NCI-H460 (cell line): Measurements from ENCODE around the gene FOXF1. TPM values are rescaled to one million over a fixed set of nuclear protein-coding genes. Genes with fewer than 3 reads are reported as not detected.

Source experiments
- DNase-seq: peaks from one replicate; pipeline ENCODE4 v3.0.0-alpha.2; 2016; ENCODE audit warnings: low read depth; ENCODE audit errors: extremely low read depth
- total RNA-seq: library from RNA; depleted of rRNA; stranded (reverse); fragments of >200 nt; shearing (Covaris generic); gene quantifications from 2 replicates; pipeline ENCODE4 v1.2.3, GENCODE V29; 2014

The FOXF1 gene
- total RNA-seq, 1 experiment from 2014 or later: 8.2 TPM

- DNase-seq: no peak
Observed at GRCh38 chr16:86515777-86516622, 5.7 kb downstream of the FOXF1 start.

- no peak for DNase-seq
Observed at GRCh38 chr16:86516623-86517003, 6.3 kb downstream of the FOXF1 start.

DNA sequence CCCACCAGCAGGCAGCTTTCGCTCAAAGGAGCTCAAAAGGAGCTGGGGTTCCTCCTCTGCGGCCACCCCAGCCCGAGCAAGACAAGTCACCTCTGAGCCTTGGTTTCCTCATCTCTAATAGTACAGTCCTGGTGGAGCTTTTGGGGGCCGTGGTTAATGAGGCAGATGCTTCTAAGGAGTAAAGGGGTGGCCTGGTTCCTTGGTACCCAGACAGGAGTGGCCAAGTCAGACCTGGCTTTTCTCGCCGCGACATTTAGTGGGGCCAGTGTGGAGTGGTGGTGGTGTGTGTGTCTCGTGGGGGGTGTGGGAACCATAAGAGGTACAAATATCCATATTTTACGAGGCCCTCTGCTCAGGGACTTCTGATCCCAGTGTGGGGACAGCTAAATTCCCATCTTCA, 6.7 kb downstream of the FOXF1 start:
- no peak for DNase-seq

DNA sequence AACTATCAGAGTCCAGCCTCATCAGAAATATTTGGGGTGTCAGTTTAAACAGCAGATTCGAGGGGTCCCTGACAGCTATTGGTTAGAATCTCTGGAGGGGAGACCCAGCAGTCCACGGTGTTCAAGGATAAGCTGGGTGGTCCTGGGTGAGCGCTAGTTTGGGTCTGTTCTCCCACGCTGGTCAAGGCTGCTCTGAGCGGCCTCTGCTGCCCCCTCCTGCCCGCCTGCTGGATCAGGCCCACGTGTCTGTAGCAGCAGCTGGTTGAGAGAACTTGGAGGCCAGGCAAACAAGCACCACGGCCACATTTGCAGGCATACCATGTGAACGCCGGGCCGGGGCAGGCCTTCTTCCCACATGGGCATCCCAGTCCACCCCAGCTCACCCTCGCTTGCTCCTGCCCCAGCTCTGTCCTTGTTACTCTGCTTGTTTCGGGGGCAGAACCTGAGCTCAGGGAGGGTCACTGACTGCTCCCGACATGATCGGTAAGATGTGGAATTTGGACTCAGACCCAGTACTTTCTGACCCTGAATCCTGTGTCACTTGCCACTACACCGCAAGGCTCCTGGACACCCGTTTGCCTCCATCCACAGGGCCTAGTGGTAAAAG, 7.4 kb downstream of the FOXF1 start:
- peak; percentile 67 for DNase-seq

- DNase-seq: no peak
Observed at GRCh38 chr16:86519007-86519648, 8.8 kb downstream of the FOXF1 start.

GRCh38 chr16:86519649-86520316, 9.5 kb downstream of the FOXF1 start:
- DNase-seq: peak; percentile 48

DNA sequence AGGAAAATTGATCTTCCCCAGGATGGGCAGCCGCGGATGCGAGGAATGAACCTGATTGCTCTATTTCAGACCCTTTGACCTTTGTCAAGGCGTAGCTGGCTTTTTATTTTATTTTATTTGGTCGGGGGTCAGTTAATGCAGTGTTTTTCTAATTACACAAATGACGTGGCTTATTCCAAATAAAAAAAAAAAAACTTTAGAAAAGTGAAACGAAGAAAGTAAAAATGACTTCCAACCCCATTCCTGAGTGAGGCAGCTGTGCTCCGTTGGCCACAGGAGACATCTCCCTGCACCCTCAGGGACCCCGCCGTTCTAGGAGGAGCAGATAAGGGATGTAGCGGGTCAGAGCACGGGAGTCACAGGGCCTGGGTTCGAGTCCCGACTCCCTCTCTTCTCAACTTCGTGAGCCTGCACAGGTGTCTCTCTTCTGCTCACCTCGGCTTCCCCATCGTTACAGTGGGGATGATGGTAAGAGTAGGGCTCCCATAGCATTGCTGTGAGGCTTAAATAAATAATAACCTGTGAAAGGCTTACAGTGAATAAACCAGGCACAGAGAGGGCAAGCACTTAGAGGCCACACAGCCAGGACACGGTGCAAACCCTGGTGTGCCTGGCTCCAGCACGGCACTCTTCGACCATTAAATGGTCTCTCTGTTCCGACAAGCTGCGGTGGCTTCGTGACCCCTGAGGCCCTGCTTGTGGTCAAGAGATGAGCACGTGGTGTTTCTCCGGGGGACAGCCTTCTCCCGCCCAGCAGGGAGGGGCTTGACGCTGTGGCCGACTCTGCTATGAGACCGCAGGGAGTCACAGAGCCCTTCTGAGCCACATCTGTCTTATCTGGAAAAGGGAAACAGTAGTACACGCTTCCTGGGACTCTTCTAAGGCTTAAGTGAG, 10.2 kb downstream of the FOXF1 start:
- DNase-seq: no peak

DNA sequence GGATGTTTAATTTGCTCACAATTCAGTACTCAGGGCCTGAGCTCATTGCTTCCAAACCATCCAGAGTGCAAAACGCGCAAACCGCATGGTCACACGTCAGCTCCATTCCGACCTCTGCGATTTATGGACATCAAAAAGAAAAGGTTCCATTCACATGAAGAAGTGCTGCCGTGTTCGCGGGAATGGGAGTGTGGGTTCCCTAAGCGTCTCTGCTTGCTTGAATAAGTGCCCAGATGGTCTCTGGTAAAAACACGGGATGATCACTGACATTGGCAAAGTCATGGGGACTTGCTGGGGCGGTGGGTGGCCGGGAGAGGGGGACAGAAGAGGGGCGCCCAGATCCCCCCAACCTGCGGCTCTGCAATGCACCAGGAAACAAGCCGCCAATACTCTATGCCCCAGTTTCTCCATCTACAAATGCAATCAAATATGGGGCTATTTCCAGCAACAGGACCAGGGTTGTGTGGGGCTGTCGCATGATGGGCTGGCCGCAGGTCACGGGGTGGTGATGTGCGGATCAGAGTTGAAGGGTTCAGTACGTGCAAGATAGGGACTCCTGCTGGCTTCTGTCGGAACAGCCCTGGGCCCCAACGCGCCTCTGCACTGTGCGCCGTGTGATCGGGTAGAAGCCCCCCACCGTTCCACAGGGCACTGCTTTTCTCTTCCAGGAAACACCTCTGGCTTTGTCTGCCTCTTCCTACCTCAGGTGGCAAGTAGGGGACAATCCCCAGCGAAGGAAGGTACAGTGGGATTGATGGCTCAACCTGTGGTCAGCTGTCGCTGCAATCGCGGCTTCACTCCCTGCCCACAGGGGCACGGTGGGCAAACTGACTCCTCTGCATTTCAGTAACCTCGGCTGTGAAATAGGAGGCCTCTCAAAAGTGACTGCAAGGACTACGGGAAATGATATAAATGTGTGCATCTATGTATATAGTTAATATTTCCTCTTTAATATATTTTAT, 11.2 kb downstream of the FOXF1 start:
- DNase-seq: no peak

- DNase-seq: no peak
Observed at GRCh38 chr16:86522634-86523033, 12.3 kb downstream of the FOXF1 start.

DNA sequence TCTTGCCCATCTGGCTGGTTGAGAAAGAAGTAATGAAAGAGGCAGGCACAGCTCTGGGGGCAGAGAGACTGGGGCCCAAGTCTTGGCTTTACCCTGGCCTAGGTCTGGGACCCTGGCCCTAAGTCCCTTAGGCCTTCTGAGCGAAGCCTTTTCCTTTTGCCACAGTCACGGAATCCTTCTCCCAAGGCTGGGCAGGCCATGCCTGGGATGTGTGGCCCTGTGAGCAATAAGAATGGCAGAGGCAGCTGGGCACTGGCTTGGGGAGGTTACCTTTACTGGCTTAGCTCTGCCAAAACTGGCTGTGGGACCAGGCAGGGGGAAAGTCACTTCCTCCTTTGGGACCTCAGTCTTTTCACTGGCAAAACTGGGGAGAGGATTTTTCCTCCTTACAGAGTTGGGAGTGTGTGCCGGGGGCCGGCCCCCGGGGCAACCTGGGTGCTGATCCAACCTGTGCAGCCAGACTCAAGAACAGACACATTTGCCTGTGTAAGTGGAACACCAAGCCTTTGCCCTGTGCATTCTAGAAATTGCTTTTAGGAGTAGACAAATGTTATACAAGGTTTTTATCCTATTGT, 12.9 kb downstream of the FOXF1 start:
- no peak for DNase-seq

DNA sequence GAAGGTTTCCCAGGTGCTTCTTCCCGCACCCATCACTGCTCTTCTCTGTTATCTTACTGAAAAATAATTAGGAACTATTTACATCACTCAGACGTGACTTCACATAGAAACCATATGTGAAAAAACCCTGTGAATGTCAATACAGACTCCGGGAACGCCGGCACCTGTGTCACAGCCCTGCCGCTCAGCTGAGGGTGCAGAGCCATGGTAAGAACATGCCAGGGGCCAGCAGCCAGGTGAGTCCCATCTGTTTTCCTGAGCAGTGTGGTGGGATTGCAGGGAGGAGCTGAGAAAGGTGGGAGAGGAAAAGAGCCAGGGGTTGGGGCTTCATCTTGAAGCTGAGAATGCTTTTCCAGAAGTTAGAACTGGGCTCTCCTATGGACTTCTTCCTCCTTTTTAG, 13.7 kb downstream of the FOXF1 start:
- DNase-seq: no peak

DNA sequence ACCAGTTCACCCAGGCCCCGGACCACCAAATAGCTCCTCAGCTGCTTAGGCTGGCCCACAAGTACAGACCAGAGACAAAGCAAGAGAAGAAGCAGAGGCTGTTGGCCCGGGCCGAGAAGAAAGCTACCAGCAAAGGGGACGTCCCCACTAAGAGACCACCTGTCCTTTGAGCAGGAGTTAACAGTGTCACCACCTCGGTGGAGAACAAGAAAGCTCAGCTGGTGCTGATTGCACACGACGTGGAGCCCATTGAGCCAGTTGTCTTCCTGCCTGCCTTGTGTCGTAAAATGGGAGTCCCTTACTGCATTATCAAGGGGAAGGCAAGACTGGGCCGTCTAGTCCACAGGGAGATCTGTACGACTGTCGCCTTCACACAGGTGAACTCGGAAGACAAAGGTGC, 15.4 kb downstream of the FOXF1 start:
- no peak for DNase-seq

DNA sequence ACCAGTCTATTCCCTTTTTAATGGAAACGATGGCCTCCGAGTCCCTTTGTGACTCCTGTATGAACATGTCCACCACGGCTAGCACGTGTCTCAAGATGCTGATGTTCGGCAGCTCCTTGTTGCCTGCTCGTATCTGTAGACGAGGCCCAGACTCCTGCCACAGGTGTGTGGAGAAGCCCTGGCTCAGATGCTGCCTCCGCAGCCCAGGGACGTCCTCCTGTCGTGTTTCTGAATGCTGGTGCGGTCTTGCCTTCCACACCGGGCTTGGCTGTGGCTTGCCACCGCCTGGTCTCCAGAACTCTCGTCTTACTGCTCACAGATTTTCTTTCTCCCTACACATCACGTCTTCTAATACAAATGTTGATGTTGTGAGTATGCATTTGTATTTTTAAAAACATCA, 17.0 kb downstream of the FOXF1 start:
- no peak for DNase-seq

GRCh38 chr16:86528061-86528929, 18.0 kb downstream of the FOXF1 start:
- no peak for DNase-seq

- DNase-seq: no peak
Observed at GRCh38 chr16:86529160-86529559, 18.8 kb downstream of the FOXF1 start.

DNA sequence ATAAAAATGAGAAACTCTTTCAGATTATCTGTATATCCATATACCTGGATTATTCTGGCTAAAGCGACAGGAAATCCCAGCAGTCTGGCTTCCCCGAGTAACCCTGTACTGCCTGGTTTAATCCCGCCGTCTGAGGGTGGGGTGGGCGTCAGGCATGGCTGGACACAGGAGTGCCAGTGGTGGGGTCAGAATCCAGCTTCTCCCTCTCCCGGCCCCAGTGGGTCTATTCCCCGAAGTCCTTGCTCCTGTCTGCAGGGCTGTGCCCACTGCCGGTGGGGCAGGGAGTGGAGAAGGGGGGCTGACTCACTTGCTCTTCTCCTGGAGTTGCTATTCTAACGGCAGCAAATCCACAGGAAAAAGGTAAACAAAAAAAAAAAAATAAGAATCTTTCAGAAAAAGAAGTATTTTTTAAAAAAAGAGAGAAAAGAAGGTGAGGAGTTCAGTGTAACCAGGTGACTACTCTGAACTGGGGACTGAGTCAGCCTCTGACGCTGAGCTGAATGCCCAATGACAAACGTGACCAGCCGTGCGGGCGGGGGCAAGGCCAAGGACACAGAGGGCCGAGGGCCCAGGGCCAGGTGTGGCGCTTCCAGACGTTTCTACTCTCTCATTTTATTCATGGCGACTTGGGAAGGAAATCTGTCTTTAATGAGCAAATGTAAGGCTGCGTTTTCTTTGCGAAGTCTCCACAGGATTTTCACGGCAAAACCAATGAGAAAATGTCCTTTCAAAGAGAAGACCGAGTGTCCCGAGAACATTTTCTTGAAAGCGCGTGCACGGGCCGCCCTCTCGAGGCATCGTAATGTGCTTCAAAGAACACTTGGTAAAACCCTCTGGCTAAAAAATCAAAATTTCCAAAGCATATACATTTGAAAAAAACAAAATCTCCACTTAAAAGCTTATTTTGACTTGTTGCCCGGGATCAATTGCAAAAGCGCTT, 20.2 kb downstream of the FOXF1 start:
- DNase-seq: no peak

DNA sequence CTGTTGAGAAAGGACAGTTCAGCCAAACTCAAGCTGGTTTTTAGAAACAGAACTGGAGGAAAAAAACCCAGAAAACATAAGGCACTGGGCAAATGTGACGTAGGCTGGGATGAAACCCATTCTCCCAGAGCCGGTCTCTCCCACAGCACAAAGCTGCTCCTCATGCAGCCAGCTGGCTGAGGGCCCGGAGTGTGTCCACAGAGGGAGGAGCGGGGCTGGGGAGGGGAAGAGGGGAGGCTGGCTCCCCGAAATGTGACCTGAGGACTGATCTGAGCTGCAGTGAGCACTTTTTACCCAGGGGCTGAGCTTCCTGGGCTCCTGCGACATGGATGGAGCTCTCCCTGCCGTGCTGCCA, 20.8 kb downstream of the FOXF1 start:
- no peak for DNase-seq
